ENCODE measurements around the gene UBE2E2.

DNA sequence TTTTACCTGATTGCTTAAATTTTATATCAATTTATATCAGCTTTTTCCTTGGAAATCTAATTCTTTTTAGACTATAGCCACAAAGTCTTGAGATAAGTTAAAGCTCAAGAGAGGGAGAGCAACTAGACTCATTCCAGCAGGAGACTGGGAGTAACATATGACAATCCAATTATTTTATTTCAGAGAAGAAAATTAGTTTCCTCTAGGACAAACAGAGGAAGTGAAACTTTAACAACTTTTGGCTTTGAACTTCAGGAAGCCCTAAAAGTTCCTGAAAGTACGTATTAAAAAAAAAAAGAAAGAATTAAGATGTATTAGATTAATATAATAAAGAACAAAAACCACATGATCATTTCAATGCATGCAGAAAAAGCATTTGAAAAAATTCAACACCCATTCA is 13.9 kb upstream of the UBE2E2 start:
- no peak for TF ChIP-seq EZH2 (IDR thresholded peaks at IDR 0.05; ENCODE audit: insufficient read depth, poor library complexity, severe bottlenecking)
- TF ChIP-seq EZH2phosphoT487 (IDR thresholded peaks at IDR 0.05; ENCODE audit: insufficient read depth, low read depth) = no peak
